ENCODE data around the gene ADD2.

The ADD2 gene

DNA sequence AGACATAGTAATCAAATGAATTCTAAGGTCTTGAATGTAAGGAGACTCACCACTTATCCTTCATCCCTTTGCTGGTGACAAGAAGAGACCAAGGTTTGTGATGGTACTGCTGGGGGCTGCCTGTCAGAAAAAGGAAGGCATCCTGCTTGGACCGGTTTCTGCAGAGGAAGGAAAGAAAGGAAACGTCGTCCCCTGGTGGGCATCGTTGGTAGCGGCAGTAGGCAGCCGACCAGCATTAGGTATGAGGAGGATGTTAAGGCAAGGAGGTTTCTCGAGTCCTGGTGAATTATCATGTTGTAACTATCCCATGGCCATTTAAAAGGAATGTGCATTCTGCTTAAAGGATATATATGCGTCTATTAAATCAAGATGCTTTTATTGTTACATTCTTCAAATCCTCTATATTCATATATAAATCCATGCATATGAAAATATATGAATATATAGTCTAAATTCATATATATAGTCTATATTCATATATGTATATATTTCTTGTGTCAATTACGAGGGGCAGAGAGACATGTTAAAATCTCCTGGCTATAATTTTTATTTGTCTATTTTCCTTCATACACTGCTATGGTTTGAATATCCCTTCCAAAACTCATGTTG lies 120.0 kb downstream of the ADD2 start:
- no peaks in the 10 kb centered on the region for H3K79me2 ChIP-seq (ENCODE audit: control insufficient read depth, low read length)
- H3K4me2 ChIP-seq (ENCODE audit: low read length), result no peak overlapping the region
- no peaks in the 10 kb centered on the region for H3K4me1 ChIP-seq (ENCODE audit: control insufficient read depth, low read length)
- no peak overlapping the region for H3K4me3 ChIP-seq (ENCODE audit: low read length)
- TF ChIP-seq, protein P1, sequence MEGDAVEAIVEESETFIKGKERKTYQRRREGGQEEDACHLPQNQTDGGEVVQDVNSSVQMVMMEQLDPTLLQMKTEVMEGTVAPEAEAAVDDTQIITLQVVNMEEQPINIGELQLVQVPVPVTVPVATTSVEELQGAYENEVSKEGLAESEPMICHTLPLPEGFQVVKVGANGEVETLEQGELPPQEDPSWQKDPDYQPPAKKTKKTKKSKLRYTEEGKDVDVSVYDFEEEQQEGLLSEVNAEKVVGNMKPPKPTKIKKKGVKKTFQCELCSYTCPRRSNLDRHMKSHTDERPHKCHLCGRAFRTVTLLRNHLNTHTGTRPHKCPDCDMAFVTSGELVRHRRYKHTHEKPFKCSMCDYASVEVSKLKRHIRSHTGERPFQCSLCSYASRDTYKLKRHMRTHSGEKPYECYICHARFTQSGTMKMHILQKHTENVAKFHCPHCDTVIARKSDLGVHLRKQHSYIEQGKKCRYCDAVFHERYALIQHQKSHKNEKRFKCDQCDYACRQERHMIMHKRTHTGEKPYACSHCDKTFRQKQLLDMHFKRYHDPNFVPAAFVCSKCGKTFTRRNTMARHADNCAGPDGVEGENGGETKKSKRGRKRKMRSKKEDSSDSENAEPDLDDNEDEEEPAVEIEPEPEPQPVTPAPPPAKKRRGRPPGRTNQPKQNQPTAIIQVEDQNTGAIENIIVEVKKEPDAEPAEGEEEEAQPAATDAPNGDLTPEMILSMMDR (IDR thresholded peaks at IDR 0.05; ENCODE audit: low read depth, low read length, poor library complexity, severe bottlenecking), result peak; percentile 93
- TF ChIP-seq EZH2phosphoT487 (IDR thresholded peaks at IDR 0.05; ENCODE audit: borderline replicate concordance, low read length), result no peak
- H4K20me1 ChIP-seq (ENCODE audit: control insufficient read depth, insufficient read depth, low read depth, low read length), result no peaks in the 10 kb centered on the region
- no peaks in the 10 kb centered on the region for H3K36me3 ChIP-seq (ENCODE audit: control insufficient read depth, low read length)
- no peaks in the 10 kb centered on the region for H3F3A ChIP-seq (ENCODE audit: control insufficient read depth, insufficient read depth)
- H3K9me3 ChIP-seq (ENCODE audit: control insufficient read depth, insufficient read depth, low read length), result no peaks in the 10 kb centered on the region
- H3K9me2 ChIP-seq (replicated peaks; ENCODE audit: control insufficient read depth, low read length), result no peaks in the 10 kb centered on the region
- no peak overlapping the region for H3K27ac ChIP-seq (ENCODE audit: low read depth, low read length)
- H3K27me3 ChIP-seq (ENCODE audit: control insufficient read depth, low read length), result peaks cover 9% of the 10 kb centered on the region

DNA sequence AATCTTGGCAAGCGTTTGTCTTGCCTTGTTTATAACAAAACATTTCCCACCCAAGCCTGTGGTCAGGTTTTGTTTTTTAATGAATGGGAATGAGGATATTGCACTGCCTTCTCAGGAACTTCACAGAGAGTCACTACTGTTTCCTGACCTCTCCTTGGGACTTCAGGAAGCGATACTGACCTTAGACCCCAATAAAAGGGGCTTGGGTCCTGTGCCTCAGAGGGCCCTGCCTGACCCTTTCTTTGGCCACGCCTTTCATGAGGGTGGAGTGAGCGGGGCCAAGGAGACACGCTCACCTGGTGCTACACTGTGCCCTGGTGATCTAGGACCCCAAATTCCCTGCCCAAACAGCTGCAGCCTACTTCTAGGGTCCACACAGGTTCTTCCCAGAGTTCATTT lies 121.6 kb downstream of the ADD2 start:
- peaks cover 3% of the 10 kb centered on the region; the same call in 1 of the 2 replicates for H3K27me3 ChIP-seq (ENCODE audit: control insufficient read depth, low read length)
- H3K9me2 ChIP-seq (replicated peaks; ENCODE audit: control insufficient read depth, low read length), result no peaks in the 10 kb centered on the region
- no peak overlapping the region for H3K4me2 ChIP-seq (ENCODE audit: low read length)
- no peak overlapping the region for H3K27ac ChIP-seq (ENCODE audit: low read depth, low read length)
- H3K4me3 ChIP-seq (ENCODE audit: low read length), result no peak overlapping the region
- TF ChIP-seq, protein P1 (IDR thresholded peaks at IDR 0.05; ENCODE audit: low read depth, low read length, poor library complexity, severe bottlenecking), result no peak
- no peak for TF ChIP-seq EZH2phosphoT487 (IDR thresholded peaks at IDR 0.05; ENCODE audit: borderline replicate concordance, low read length)
- no peaks in the 10 kb centered on the region for H3K79me2 ChIP-seq (ENCODE audit: control insufficient read depth, low read length)
- H3F3A ChIP-seq (ENCODE audit: control insufficient read depth, insufficient read depth), result no peaks in the 10 kb centered on the region
- no peaks in the 10 kb centered on the region for H4K20me1 ChIP-seq (ENCODE audit: control insufficient read depth, insufficient read depth, low read depth, low read length)
- H3K9me3 ChIP-seq (ENCODE audit: control insufficient read depth, insufficient read depth, low read length), result no peaks in the 10 kb centered on the region
- H3K4me1 ChIP-seq (ENCODE audit: control insufficient read depth, low read length), result no peaks in the 10 kb centered on the region
- H3K36me3 ChIP-seq (ENCODE audit: control insufficient read depth, low read length), result no peaks in the 10 kb centered on the region

DNA sequence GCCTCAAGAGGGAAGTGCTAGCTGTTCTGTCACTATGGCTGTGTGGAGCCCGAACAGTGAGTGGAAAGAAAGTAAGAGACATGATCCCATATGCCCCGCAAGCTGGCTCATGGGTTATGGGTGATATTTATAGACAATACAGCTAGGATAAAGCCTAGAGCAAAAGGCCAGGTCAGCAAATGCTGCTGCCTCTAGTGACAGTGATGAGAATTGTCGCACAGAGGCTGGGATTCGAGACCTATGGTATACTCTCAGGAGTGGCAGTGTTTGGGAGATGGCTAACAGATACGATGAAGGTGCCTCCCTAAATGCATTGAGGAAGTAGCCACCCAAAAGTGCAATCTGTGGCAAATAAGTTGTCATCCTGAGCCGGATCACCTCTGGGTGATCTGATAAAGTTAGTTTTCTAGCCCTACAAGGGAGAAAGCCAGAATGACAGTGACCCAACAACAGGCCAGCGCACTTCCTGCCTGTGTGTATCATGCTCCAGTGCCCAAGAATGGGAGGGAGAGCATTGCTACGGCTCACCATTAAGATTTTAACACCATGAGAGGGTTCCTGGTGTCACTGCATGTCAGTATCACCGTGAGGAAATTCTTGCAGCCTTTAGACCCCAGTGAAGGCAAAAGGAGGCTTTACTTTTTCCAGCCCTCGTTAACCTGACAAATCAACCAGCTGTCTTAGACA lies 122.1 kb downstream of the ADD2 start:
- H3F3A ChIP-seq (ENCODE audit: control insufficient read depth, insufficient read depth), result no peaks in the 10 kb centered on the region
- no peaks in the 10 kb centered on the region for H3K9me3 ChIP-seq (ENCODE audit: control insufficient read depth, insufficient read depth, low read length)
- H3K4me1 ChIP-seq (ENCODE audit: control insufficient read depth, low read length), result no peaks in the 10 kb centered on the region
- H3K27me3 ChIP-seq (ENCODE audit: control insufficient read depth, low read length), result no peaks in the 10 kb centered on the region
- no peaks in the 10 kb centered on the region for H3K79me2 ChIP-seq (ENCODE audit: control insufficient read depth, low read length)
- no peaks in the 10 kb centered on the region for H4K20me1 ChIP-seq (ENCODE audit: control insufficient read depth, insufficient read depth, low read depth, low read length)
- no peak overlapping the region for H3K4me2 ChIP-seq (ENCODE audit: low read length)
- H3K9me2 ChIP-seq (replicated peaks; ENCODE audit: control insufficient read depth, low read length), result no peaks in the 10 kb centered on the region
- H3K36me3 ChIP-seq (ENCODE audit: control insufficient read depth, low read length), result no peaks in the 10 kb centered on the region
- no peak overlapping the region for H3K27ac ChIP-seq (ENCODE audit: low read depth, low read length)
- no peak overlapping the region for H3K4me3 ChIP-seq (ENCODE audit: low read length)
- TF ChIP-seq, protein P1 (IDR thresholded peaks at IDR 0.05; ENCODE audit: low read depth, low read length, poor library complexity, severe bottlenecking), result peak; percentile 31
- no peak for TF ChIP-seq EZH2phosphoT487 (IDR thresholded peaks at IDR 0.05; ENCODE audit: borderline replicate concordance, low read length)

All from DOHH2 (cell line).